GM19467 (cell line): ENCODE results near the gene CRYBB1.

Experiments used
- ATAC-seq: cut with Tn5 transposase; IDR thresholded peaks from one replicate; pipeline ENCODE4 v1.9.1; 2021; ENCODE audit warnings: mild to moderate bottlenecking, moderate library complexity; ENCODE audit not compliant: unreplicated experiment

Gene CRYBB1

DNA sequence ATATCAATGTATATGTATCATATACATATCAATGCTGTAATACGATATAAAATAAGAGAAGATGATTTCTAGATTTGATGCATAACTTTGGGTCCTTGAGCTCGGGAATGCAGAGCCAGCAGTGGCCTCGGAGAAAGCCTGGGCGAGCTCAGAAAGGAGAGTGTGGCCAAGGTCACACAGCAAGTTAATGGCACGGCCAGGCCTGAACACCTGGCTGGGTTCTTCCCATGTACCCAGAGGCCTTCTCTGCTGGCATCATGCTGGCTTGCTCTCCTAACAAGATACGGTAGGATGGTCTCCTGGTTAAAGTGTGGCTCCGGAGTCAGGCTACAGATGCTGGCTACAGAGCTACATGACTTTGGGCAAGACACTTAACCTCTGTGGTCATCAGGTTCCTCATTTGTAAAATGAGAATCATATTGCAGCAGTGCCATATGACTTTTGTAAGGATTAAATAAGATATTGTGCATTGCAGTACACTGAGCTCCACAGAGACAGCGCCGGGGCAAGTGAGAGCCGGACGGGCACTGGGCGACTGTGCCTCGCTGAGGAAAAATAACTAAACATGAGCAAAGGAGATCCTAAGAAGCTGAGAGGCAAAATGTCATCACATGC lies 57.8 kb downstream of the CRYBB1 start:
- ATAC-seq: no peak

DNA sequence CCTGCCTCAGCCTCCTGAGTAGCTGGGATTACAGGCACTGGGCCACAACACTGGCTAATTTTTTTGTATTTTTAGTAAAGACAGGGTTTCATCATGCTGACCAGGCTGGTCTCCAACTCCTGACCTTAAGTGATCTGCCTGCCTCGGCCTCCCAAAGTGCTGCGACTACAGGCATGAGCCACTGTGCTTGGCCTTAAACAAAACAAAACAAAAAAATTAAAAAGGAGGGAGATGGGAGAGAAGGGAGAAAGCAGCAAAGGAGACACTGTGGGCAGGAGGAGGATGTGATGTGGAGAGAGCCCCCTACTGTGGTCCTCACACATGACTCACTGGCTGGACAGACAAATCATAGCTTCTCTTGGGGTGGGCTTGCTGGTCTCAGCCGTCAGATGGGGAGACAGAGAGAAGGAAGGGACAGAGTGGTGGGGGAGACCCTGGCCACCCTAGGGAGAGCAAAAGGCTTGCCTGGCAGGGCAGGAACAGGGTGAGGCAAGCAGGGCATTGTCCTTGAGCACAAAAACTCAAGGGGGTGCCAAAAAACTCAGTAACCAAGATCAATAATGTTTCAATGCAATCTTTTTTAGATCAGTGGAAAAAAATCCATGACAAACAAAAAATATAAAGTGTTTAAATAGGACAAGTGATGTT lies 59.5 kb downstream of the CRYBB1 start:
- no peak for ATAC-seq

DNA sequence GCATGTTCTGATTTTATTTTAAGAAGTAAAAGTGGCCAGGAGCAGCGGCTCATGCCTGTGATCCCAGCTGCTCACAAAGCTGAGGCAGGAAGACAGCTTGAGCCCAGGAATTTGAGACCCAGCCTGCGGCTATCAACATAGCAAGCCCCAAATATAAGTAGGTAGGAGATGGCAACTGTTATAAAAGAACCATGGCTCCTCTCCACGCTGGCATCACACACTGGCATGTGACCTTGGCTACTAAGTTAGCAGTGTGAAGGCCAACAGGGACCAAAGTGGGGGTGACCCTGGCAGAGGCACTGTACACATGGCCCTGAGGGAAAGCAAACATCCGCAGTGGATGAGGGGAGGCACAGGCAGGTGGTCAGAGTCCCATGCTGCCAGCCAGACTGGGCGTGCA lies 60.9 kb downstream of the CRYBB1 start:
- ATAC-seq: no peak

DNA sequence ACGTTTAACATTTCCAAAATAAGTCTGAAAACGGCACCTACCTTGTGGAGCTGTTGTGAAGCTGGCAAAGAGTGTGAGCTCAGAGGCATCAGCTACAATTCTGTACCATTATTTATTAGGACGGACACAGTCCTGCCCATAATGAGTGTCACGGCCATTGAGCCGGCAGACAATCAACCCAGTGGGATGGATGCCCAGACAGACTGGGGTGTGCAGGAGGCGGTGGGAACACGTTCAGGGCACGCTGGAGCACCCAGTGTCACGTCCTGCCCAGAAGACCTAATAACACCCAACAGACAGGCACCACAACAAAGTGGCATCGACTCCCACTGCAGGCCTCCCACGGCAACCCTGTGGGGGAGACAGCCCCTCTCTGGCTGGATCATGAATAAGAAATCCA lies 62.3 kb downstream of the CRYBB1 start:
- no peak for ATAC-seq

DNA sequence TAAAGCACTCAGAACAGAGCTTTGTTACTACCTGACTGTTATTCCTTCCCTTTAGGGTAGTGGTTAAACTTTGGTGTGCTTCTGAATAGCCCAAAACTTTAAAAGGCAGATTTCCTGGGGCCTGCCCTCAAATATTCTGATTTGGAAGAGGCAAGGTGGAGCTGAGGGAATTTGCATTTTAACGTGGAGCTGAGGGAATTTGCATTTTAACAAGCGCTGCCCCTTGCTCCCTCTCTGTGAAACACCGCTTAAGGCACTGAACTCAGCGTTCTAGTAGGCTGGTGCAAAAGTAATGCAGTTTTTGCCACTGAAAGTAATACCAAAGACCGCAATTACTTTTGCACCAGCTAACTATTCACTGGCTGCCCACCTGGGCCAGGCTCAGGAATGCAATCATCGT lies 62.9 kb downstream of the CRYBB1 start:
- no peak for ATAC-seq

DNA sequence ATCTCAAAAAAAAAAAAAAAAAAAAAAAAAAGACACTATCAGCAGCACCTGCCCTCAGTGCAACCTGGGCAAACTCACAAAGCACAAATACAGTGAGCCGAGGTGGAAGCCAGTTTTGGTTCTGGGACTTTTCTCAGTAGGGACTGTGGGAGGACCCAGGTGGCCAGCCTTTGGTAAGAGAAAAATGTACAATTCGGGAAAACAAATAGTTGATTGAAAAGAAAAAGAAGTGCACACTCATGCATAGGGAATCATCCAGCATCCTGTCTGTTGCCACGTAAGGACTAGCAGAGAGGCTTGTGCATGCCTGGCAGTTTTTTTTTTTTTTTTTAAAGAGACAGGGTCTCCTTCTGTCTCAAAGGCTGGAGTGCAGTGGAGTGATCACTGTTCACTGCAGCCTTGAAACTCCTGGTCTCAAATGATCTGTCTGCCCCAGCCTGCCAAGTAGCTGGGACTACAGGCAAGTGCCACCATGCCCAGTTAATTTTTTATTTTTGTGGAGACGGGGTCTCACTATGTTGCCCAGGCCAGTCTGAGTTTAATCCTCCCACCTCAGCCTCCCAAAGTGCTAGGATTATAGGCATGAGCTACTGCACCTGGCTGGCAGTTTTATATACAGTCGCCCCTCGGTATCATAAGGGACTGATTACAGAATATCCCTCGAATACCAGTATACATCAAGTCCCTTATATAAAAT lies 64.6 kb downstream of the CRYBB1 start:
- ATAC-seq: no peak

DNA sequence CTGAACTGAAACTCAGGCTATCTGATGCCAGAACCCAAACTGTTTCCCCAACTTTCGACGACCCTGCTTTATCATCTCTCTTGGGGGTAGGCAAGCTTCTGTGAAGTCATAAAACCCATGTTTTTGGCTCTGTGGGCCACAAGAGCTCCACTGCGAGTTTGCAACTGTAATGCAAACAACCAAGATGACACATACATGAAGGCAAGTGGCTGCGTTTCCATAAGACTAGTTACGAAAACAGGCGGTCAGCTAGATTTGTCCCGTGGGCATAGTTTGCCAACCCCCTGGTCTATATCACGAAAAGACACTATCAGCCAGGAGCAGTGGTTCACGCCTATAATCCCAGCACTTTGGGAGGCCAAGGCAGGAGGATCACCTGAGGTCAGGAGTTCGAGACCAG lies 65.4 kb downstream of the CRYBB1 start:
- ATAC-seq: no peak

DNA sequence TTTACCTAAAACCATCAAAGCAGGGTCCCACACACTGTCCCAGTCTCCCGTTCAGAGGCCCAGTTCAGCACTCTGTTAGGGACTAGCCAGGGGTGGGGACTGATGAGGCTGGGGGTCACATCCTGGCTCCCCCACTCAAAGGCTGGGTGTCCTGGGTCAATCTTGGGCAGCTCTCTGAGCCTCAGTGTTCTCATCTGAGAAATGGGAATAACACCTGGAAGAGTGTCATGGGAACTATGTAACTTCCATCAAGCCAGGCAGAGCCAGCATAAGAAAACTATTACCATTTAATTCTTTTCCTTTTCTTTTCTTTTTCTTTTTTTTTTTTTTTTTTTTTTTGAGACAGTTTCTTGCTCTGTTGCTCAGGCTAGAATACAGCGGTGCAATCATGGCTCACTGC lies 66.3 kb downstream of the CRYBB1 start:
- no peak for ATAC-seq

DNA sequence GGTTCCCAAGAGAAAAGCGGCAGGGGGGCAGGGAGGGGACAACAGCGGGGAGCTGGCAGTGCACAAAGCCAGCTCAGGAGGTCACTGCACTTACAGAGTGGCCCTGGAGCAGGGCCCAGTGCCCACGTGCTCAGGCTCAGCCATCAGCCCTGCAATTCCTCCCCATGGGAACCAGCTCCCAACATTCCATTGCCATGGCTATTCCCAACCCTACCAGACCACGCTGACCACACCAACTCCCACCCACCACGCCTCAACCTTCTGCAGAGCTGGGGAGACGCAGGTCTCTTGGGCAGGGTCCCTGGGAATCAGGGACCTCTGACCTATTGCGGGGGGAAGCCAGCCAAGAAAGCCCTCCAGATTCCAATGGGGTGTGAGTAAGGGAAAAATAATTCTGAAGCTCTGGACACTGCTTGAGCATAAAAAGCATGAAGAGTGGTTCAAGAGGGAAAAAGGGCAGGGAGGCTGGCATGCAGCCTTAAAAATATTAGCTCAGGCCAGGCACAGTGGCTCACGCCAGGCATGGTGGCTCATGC lies 67.3 kb downstream of the CRYBB1 start:
- ATAC-seq: no peak

DNA sequence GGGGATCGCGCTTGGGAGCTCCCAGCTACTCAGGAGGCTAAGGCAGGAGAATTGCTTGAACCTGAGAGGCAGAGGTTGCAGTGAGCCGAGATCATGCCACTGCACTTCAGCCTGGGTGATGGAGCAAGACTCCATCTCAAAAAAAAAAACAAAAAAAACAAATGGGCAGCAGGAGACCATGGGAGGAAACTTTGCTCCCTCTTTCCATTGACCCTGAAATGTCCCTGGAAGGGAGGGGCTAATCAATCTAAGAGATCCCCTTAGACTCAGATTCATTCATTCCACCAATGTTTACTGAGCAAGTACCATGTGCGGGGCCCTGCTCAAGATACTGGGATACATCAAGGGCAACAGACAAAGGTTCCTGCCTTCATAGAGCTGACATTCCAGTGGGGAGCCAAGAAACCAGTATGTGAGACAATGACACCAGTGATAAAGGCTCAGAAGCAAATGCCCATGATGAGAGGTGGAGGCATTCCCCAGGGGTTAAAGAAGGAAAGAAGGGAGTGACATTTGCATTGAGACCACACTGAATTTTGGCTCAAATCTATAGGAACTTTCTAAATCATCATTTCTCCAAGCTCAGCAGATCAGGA lies 67.8 kb downstream of the CRYBB1 start:
- ATAC-seq: no peak
